Stimulated activated CD8-positive, alpha-beta memory T cell treated with anti-CD3 and anti-CD28 coated beads, Interleukin-15, amount 100 ng/mL, for 4 hours (primary cell): ENCODE data around the gene SLC2A4RG.

Experiments
- DNase-seq, 2 donors: peaks; one replicate each; pipeline ENCODE4 v3.0.0-alpha.2; 2020; ENCODE audit warnings: low read depth in 2 of 2

Gene SLC2A4RG

GRCh38 chr20:63752411-63753101 is 13.0 kb downstream of the SLC2A4RG start:
- no peak for DNase-seq

DNA sequence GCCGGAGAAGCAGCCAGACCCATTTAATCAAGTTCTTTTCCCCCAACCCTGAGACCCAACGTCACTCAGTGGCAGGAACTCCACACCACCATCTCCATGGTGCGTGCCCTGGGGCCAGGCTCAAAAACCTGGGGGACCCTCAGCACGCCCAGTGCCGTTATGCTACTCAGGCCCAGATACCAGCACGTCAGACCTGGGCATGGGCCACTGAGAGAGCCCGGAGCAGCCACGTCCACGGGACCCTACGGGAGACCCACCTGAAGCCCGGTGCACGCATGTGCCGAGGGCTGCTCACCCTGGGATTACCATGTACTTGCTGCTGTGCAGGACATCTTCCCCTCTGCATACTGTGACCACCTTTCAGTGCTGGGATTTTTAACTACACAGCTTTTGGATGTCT is 13.8 kb downstream of the SLC2A4RG start:
- DNase-seq: no peak

- no peak for DNase-seq
These were observed 14.4 kb downstream of the SLC2A4RG start for GRCh38 chr20:63754008-63754407.

- DNase-seq: no peak
These were observed 16.5 kb downstream of the SLC2A4RG start for GRCh38 chr20:63755933-63756647.

DNA sequence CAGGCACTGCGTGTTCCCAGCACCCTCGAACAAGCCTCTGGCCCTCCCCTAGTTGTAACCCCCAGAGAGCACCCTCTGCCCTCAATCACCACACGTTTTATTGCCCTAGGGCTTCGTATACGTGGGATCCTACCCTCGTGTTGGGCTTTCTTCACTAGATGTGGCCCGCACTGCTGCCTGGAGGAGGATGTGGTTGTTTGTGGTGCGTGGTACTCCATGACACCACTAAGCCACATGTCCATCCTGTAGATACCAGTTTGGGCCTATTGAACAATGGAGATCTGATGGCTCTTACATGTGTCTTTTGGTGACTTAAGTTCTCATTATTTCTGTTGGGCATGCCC is 17.0 kb downstream of the SLC2A4RG start:
- no peak for DNase-seq

- DNase-seq: no peak
These were observed 18.6 kb downstream of the SLC2A4RG start for GRCh38 chr20:63758152-63758551.

DNA sequence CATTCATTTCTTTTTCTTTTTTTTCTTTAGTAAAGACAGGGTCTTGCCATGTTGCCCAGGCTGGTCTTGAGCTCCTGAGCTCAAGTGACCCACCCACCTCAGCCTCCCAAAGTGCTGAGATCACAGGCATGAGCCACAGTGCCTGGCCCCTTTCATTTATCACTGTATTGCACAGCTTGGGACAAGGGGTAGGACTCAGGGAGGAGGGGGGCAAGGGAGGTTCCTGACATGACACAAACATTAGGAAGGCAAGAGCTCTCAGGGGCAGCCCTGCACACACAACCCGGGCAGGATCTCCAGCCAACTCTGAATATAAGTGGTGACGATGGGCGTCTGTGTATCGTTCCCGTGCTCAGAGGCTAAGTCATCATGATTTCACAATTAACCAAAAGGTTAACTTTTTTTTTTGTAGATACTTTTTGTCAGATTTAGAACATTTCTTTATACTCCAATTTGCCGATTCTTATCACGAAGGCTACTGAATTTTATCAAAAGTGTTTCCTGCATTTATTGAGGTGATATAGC is 19.9 kb downstream of the SLC2A4RG start:
- no peak for DNase-seq

DNA sequence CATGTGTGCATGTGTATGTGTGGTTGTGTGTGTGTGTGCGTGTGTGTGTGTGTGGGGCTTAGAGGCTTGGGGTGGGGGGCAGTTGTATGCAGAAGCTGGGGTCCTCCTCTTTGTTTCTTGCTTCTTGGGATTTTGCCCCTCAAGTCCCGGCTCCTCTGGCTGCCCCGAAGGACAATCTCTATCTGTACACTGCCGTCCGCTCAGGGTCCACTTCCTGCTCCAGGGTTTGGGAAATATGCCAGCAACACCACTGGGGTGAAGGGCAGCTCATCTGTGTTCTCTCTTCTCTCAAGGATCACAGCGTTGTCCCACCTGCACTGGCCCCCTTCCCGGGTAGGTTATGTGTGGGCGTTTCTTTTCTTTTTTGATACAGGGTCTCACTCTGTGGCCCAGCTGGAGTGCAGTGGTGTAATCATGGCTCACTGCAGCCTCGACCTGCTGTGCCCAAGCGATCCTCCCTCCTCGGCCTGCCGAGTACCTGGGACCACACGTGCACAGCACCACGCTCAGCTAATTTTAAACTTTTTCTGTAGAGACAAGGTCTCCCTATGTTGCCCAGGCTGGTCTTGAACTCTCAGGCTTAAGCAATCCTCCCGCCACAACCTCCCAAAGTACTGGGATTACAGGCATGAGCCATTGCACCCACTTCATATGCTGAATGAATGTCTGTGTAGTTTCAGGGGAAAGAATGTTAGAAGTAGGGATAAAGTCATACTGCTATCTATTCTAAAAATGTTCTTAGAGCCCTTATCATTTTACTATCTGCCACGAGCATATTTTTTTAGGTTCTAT is 25.7 kb downstream of the SLC2A4RG start:
- no peak for DNase-seq

DNA sequence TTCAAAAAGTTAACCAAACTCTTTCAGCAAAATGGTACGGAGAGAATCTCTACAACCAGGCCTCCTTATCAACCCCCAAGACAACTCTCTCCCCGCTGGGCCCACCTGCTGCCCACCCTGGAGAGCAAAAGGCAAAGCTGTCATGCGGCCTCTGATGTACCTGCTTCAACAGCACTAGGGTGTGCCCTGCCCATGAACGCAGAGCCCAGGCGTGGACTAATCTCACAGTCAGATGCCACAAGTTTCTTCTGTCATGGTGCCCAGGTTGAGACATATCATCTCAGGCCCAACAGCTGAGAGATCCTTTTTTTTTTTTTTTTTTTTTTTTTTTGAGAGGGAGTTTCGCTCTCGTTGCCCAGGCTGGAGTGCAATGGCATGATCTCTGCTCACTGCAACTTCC is 26.3 kb downstream of the SLC2A4RG start:
- no peak for DNase-seq

DNA sequence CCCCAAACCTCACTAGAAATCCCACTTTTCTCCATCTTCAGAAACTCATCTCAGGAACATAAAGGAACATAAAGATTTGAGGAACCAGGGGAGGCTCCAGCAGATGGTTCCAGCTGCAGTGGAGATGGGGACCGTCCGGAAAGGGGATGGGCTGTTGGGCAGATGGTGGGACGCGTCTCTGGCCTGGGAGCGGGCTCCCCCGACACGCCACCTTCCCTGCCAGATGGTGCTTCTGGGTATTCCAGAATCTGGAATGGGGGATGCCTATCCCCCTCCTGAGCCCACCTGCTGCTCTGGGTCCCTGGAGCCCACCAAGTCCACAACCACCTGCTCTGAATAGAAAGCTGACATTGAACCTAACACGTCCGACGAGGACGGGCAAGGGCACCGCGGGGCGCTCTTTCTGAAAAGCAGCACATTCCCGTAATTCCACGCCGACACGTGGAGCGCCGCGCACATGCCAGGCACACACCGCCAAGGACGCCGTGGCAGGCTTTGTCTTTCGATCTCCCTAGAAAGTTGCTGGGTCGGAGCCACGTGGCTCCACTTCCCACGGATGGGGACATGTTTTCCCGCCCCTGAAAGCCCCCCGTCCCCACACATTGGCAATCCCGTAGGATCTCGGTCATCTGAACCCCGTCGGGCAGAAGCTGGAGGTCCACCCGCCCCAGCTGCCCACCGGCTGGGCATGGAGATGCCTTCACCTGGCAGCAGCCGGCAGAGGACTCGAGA is 27.3 kb downstream of the SLC2A4RG start:
- no peak for DNase-seq

DNA sequence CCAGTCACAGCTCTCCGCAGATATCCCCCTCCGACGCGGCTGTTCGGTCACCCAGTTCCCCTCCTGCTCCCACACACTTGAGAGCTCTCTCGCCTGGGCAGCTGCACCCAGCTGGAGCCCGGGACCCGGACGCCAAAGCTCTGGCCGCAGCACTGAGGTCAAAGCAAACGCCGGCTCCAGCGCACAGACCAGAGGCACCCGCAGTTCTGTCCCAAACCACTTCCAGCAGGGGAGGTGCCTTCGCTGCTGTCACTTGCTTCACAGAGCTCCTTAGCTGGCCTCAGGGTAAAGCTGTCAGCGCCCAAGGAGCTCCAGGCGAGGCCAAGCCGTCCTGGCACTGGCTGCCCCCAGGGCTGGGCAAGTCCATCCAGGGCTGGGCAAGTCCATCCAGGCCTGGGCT is 27.9 kb downstream of the SLC2A4RG start:
- no peak for DNase-seq

GRCh38 chr20:63767886-63768285 is 28.3 kb downstream of the SLC2A4RG start:
- no peak for DNase-seq

DNA sequence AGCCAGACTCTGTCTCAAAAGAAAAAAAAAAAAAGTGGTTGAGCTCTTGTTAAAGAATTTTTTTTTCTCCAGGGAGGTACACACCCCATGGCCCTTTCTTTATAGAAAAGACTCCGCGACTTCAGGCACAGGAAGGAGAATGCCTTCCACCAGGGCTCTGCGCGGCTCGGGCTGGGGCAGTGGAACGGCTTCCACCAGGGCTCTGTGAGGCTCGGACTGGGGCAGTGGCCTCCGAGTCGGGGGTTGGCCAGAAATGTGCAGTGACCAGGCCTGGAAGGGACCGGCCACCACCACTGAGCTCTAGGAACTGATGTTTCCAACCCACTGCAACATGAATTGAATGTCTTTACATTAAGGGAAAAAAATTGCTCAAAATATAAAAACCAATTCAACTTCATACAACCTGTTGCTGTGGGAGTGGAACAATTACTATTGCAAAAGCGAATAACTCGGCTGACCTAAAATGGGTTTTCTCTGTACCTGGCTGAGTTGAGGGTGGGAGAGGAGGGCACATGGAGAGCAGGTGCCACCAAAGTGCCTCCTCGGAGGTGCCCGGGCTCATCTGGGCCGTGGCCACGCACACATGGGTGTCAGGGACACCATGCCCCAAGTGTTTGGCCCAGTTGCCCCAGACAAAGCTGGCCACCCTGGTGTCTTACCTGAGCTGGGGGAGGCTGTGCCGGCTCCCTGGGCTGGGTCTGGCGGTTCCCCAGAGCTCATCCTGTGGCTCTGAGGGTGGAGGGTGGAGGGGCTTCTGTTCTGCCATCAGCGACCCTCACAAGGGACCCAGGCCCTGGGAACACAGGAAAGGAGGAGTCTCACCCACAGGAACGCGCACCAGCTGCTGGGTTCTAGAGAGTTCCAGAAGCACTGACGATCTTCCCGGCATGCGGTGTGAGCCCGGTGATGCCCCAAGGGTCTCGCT is 29.3 kb downstream of the SLC2A4RG start:
- DNase-seq: no peak

GRCh38 chr20:63769891-63770474 is 30.4 kb downstream of the SLC2A4RG start:
- no peak for DNase-seq

DNA sequence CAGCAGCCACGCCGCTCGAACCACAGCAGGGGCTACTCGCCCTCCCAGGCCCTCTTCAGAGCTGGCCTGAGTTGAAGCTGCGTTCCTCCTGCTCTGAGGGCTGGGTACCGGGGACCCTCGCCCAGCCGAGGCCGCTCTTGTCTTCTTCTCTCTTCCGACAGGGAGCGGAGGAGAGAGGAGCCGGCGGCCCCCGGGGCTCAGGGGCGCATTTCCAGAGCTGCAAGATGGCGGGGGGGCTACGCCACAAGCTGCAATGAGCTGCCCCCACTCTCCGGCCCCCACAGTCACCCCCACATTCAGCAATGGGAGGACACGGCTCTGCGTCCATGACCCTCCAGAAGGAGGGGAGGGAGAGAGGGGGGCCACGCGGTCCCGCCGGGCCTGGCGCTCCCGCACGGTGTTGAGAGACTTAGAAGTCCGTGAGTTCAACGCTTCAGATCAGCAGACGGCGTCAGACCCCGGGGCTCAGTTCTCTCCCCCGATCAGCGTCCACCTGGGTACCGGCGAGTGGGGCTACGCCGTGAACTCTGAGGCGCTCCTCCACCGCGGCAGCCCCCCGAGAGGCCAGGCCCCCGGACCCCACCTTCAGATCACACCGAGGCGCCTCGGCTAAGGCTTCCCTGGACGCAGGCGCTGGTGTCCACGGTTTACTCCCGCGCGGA is 31.6 kb downstream of the SLC2A4RG start:
- DNase-seq: no peak

DNA sequence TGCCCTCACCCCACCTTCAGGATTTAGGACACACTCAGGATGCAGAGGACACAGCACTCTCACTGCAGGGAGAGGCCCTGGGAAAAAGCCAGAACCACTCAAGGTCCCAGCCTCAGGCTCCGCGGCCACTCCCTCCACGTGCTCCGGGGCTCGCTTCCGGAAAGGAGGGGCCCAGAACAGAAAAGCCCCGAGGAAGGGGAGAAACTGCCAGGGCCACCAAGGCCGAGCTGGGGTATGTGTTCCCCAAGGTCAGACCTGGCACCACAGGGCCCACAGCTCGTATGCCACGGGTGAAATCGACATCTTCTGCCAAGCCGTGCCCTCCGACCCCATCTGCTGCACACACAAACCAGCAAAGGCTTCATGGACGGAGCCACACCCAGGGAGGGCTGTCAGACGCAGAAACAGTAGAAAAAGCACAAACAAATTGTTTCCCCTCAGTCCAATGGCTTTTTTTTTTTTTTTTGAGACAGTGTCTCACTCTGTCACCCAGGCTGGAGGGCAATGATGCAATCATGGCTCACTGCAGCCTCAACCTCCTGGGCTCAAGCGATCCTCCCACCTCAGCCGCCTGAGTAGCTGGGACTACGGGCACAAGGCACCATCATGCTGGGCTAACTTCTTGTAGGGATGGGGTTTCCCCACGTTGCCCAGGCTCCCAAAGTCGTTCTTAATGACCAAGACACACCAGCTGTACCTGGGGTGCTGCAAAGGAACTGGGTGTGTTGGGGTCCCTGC is 33.4 kb downstream of the SLC2A4RG start:
- DNase-seq: no peak

GRCh38 chr20:63773571-63774241 is 34.1 kb downstream of the SLC2A4RG start:
- no peak for DNase-seq

DNA sequence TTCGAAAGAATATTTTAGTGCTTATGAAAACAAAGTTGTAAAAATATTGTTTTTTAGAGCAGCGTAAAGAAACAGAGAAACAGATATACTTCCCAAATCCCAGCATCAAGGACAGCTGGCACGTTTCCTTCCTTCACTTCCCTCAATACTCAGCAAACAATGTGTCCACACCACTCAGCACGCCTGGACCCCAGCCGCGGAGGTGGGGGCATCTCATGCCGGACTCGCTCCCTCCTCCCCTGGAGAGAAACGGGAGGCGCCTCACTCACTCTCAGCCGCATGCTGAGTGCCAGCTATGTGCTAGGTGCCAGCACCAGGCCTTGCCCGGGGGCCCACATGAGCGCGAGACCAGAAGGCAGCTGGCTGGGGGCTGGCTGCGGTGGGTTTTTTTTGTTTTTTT is 34.7 kb downstream of the SLC2A4RG start:
- DNase-seq: no peak
